HepG2 (cell line): ENCODE data around the gene TMEM11. TPM values are rescaled to one million over a fixed set of nuclear protein-coding genes. Genes with fewer than 3 reads are reported as not detected.

Source experiments
- ATAC-seq: fragments of 200-7000 bp; cut with Tn5 transposase; 3 replicates; pipeline ENCODE4 v1.9.1; 2020; ENCODE audit warnings: mild to moderate bottlenecking, moderate library complexity
- BruUV-seq: library from RNA; stranded (reverse); fragments of 400-500 nt; replicated peaks from 2 replicates; lab custom pipeline; 2021; lab: Mats Ljungman, UMichigan
- CTCF ChIA-PET: fragments of 300-600 bp; formaldehyde crosslinking; extraction: SDS; loops from one replicate; lab custom pipeline; 2021; ENCODE audit warnings: low total read pairs, inconsistent platforms, low intra/inter-chr PET ratio; lab: Yijun Ruan, JAX
- POLR2A ChIA-PET: fragments of 350-600 bp; sonication (Branson Sonifier 250); formaldehyde crosslinking; loops from one replicate; lab custom pipeline; 2020; ENCODE audit warnings: antibody characterized with exemption, inconsistent platforms; lab: Yijun Ruan, JAX
- DNase-seq: peaks from one replicate; pipeline ENCODE4 v3.0.0-alpha.2; 2015; ENCODE audit warnings: low spot score
- FAIRE-seq: peaks from 3 replicates; lab custom pipeline; 2011; peaks lifted over from hg19 to GRCh38; lab: Jason Lieb, UNC
- H2AFZ ChIP-seq: one replicate; pipeline ENCODE4 v1.6.1; 2011; ENCODE audit warnings: low read length, inconsistent platforms
- H3K27ac ChIP-seq: fragments of 300-600 bp; 3 replicates; pipeline ENCODE4 v1.8.0; 2011; ENCODE audit warnings: mixed run types, mild to moderate bottlenecking, mixed read lengths, low read length, inconsistent platforms; ENCODE audit not compliant: insufficient read depth; ENCODE audit errors: extremely low read length
- H3K27me3 ChIP-seq, 2 experiments: fragments of 200-600 bp in 1 of 2; 2 replicates in 1 of 2; 3 replicates in 1 of 2; pipeline versions ENCODE4 v1.6.0 to v1.8.0; 2011; ENCODE audit warnings: low read length in 2 of 2, mild to moderate bottlenecking in 2 of 2, moderate library complexity in 2 of 2, inconsistent platforms in 1 of 2; ENCODE audit not compliant: insufficient read depth in 2 of 2, control insufficient read depth in 1 of 2
- H3K36me3 ChIP-seq, 2 experiments: fragments of 200-600 bp in 1 of 2; replicated peaks in 1 of 2; 2 replicates in 1 of 2; 3 replicates in 1 of 2; pipeline versions ENCODE4 v1.5.1 to v1.8.0; 2011; ENCODE audit warnings: low read length in 2 of 2, inconsistent platforms in 1 of 2; ENCODE audit not compliant: insufficient read depth in 2 of 2, control insufficient read depth in 1 of 2
- H3K4me1 ChIP-seq: 2 replicates; pipeline ENCODE4 v1.5.1; 2012; ENCODE audit warnings: low read length, inconsistent platforms; ENCODE audit not compliant: insufficient read depth
- H3K4me2 ChIP-seq: 2 replicates; pipeline ENCODE4 v1.6.0; 2011; ENCODE audit warnings: low read depth, low read length, inconsistent platforms
- H3K4me3 ChIP-seq, 3 experiments: fragments of 200-600 bp in 1 of 3; sonication (generic), shearing (Covaris generic) in 1 of 3; replicated peaks in 1 of 3; 2 replicates each; pipeline ENCODE4 v1.5.1; 2011 to 2016; ENCODE audit warnings: low read length in 3 of 3, inconsistent platforms in 2 of 3, low read depth in 2 of 3, mild to moderate bottlenecking in 2 of 3, control low read depth in 1 of 3, mixed read lengths in 1 of 3; ENCODE audit not compliant: insufficient read depth in 1 of 3
- H3K79me2 ChIP-seq: one replicate; pipeline ENCODE4 v1.6.1; 2011; ENCODE audit warnings: low read length, inconsistent platforms; ENCODE audit not compliant: insufficient read depth
- H3K9ac ChIP-seq: 2 replicates; pipeline ENCODE4 v1.6.0; 2011; ENCODE audit warnings: mild to moderate bottlenecking, low read depth, low read length, inconsistent platforms; ENCODE audit not compliant: insufficient read depth
- H3K9me3 ChIP-seq: 2 replicates; pipeline ENCODE4 v1.5.1; 2012; ENCODE audit warnings: mild to moderate bottlenecking, low read length
- H4K20me1 ChIP-seq: 2 replicates; pipeline ENCODE4 v1.6.0; 2011; ENCODE audit warnings: inconsistent platforms, mild to moderate bottlenecking, low read length, moderate library complexity; ENCODE audit not compliant: insufficient read depth
- FIP1L1 ChIP-seq: fragments of 200-400 bp; formaldehyde crosslinking; IDR thresholded peaks from 2 replicates; pipeline ENCODE4 v1.6.1; 2018; ENCODE audit warnings: low read depth, mild to moderate bottlenecking, low read length, moderate library complexity, borderline replicate concordance; ENCODE audit not compliant: insufficient read depth
- FOXP4 ChIP-seq: sonication (generic); formaldehyde crosslinking; IDR thresholded peaks from 2 replicates; pipeline ENCODE4 v1.4.0; 2020; ENCODE audit warnings: missing genetic modification reagents
- RFX5 ChIP-seq: IDR thresholded peaks from 2 replicates; pipeline ENCODE4 v1.6.1; 2011; ENCODE audit warnings: low read depth, low read length, improper control_type of control experiment
- SMAD3 ChIP-seq: sonication (generic); formaldehyde crosslinking; IDR thresholded peaks from 2 replicates; pipeline ENCODE4 v1.4.0; 2020; ENCODE audit warnings: missing genetic modification reagents
- ZBTB21 ChIP-seq: sonication (generic); formaldehyde crosslinking; IDR thresholded peaks from 2 replicates; pipeline ENCODE4 v1.4.0; 2020; ENCODE audit warnings: missing genetic modification reagents
- ZC3H13 ChIP-seq: sonication (generic); formaldehyde crosslinking; IDR thresholded peaks from 2 replicates; pipeline ENCODE4 v1.8.1; 2023; ENCODE audit warnings: mild to moderate bottlenecking, missing genetic modification reagents, moderate library complexity
- ZNF253 ChIP-seq: sonication (generic); formaldehyde crosslinking; IDR thresholded peaks from 2 replicates; pipeline ENCODE4 v1.8.0; 2022; ENCODE audit warnings: mild to moderate bottlenecking, missing genetic modification reagents, borderline replicate concordance
- ZNF839 ChIP-seq: sonication (generic); formaldehyde crosslinking; IDR thresholded peaks from 2 replicates; pipeline ENCODE4 v1.4.0; 2020; ENCODE audit warnings: missing genetic modification reagents, mild to moderate bottlenecking, borderline replicate concordance
- WGBS: methylation state at CpG from one replicate; pipeline ENCODE4 v1.1.6; 2017; ENCODE audit warnings: low lambda C conversion rate; 5-methylcytosine and 5-hydroxymethylcytosine counted together
- in situ Hi-C: cut with HindIII; loops from 2 replicates; pipeline ENCODE4 v1.10.0; 2017; ENCODE audit warnings: low pct_unique_long_range_greater_than_20kb; ENCODE audit not compliant: extremely low pct_ligation_motif_present
- intact Hi-C: fragments of 100-400 bp; cut with micrococcal nuclease; formaldehyde crosslinking; loops from one replicate; pipeline ENCODE4 v1.10.0; 2022; ENCODE audit not compliant: unreplicated experiment
- polyA plus RNA-seq, 8 experiments: library from polyadenylated mRNA; depleted of rRNA in 3 of 8; stranded (reverse) in 7 of 8; unstranded in 1 of 8; fragments of >200 nt; fragmentation: Illumina TruSeq in 4 of 8; extraction: Trizol in 4 of 8; gene quantifications; 2 replicates each; pipeline versions ENCODE4 v1.2.1 to v1.2.3, GENCODE V29; 2011 to 2016; ENCODE audit warnings: low read depth in 4 of 8, missing spikeins in 1 of 8, mixed read lengths in 1 of 8; ENCODE audit not compliant: insufficient read depth in 1 of 8
- total RNA-seq, 5 experiments: library from RNA; depleted of rRNA; stranded (reverse); fragments of >200 nt; fragmentation: Illumina TruSeq; extraction: Trizol; gene quantifications; 2 replicates each; pipeline ENCODE4 v1.2.3, GENCODE V29; 2016; ENCODE audit warnings: low read depth in 1 of 5
- TF ChIP-seq, protein P1 (sequence below): sonication (generic); formaldehyde crosslinking; IDR thresholded peaks from 2 replicates; pipeline ENCODE4 v1.4.0; 2020; ENCODE audit warnings: mild to moderate bottlenecking, missing genetic modification reagents
- TF ChIP-seq, protein P2 (sequence below): sonication (generic); formaldehyde crosslinking; IDR thresholded peaks from 2 replicates; pipeline ENCODE4 v1.4.0; 2020; ENCODE audit warnings: missing genetic modification reagents

TMEM11 gene
- total and polyA plus RNA-seq, 2 of the 13 experiments (the other 11 are each of a cell fraction or from before 2014, with no cell fraction given): 18.7 to 35.0 TPM

- CTCF ChIA-PET: no interaction called here
- H3K36me3 ChIP-seq: no peaks in the 10 kb centered on the region
- no peak overlapping the region for H3K4me3 ChIP-seq
These were observed 56.2 kb downstream of the TMEM11 start for GRCh38 chr17:21157586-21158370.

More at GRCh38 chr17:21157586-21158370, 56.2 kb downstream of the TMEM11 start:
- H3K27me3 ChIP-seq: no peaks in the 10 kb centered on the region
- FAIRE-seq (no peak), ATAC-seq (no peak), DNase-seq (no peak)
- POLR2A ChIA-PET: no interaction called here
- no peak overlapping the region for H3K4me2 ChIP-seq
- no peak overlapping the region for H3K27ac ChIP-seq
- no peaks in the 10 kb centered on the region for H3K9me3 ChIP-seq
- no peak overlapping the region for H2AFZ ChIP-seq
- no peak overlapping the region for H3K9ac ChIP-seq
- TF ChIP-seq, protein P1, sequence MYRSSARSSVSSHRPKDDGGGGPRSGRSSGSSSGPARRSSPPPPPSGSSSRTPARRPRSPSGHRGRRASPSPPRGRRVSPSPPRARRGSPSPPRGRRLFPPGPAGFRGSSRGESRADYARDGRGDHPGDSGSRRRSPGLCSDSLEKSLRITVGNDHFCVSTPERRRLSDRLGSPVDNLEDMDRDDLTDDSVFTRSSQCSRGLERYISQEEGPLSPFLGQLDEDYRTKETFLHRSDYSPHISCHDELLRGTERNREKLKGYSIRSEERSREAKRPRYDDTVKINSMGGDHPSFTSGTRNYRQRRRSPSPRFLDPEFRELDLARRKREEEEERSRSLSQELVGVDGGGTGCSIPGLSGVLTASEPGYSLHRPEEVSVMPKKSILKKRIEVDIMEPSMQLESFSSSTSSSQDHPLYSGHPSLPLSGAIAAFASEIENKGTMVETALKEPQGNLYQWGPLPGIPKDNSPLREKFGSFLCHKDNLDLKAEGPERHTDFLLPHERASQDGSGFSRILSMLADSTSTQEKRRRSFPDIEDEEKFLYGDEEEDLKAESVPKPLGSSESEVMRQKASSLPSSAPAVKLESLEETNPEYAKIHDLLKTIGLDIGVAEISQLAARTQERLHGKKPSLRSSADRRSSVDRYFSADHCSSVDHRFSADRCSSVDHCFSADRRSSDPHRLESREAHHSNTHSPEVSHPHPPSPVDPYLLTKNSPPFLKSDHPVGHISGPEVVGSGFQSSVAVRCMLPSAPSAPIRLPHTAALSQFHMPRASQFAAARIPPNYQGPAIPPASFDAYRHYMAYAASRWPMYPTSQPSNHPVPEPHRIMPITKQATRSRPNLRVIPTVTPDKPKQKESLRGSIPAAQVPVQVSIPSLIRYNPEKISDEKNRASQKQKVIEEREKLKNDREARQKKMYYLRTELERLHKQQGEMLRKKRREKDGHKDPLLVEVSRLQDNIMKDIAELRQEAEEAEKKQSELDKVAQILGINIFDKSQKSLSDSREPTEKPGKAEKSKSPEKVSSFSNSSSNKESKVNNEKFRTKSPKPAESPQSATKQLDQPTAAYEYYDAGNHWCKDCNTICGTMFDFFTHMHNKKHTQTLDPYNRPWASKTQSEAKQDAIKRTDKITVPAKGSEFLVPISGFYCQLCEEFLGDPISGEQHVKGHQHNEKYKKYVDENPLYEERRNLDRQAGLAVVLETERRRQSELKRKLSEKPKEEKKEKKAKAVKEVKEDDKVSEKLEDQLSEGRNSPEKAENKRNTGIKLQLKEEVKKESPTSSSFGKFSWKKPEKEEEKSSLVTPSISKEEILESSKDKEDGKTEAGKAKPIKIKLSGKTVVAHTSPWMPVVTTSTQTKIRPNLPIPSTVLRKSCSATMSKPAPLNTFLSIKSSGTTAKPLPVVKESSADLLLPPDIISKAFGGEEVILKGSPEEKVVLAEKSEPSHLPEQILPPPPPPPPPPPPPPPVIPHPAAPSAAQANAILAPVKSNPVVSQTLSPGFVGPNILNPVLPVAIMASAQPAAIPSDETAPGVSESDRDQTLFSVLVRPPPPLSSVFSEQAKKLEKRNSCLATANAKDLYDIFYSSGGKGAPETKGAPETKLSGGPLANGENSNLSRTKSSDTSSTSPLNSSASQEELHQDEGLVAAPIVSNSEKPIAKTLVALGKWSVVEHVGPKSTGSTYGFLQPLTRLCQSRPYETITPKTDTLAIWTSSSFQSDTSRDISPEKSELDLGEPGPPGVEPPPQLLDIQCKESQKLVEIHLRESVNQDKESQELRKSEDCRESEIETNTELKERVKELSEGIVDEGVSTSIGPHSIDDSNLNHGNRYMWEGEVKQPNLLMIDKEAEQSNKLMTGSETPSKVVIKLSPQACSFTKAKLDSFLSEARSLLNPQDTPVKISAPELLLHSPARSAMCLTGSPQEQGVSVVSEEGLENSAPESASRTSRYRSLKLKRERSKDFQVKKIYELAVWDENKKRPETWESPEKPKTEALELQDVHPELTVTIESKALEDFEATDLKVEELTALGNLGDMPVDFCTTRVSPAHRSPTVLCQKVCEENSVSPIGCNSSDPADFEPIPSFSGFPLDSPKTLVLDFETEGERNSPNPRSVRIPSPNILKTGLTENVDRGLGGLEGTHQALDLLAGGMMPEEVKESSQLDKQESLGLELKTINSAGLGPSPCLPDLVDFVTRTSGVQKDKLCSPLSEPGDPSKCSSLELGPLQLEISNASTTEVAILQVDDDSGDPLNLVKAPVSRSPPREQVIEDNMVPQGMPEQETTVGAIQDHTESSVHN (CRISPR knock-in tag): no peak
- TF ChIP-seq, protein P2, sequence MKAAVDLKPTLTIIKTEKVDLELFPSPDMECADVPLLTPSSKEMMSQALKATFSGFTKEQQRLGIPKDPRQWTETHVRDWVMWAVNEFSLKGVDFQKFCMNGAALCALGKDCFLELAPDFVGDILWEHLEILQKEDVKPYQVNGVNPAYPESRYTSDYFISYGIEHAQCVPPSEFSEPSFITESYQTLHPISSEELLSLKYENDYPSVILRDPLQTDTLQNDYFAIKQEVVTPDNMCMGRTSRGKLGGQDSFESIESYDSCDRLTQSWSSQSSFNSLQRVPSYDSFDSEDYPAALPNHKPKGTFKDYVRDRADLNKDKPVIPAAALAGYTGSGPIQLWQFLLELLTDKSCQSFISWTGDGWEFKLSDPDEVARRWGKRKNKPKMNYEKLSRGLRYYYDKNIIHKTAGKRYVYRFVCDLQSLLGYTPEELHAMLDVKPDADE (CRISPR knock-in tag): no peak
- TF ChIP-seq ZC3H13 (CRISPR knock-in tag) (no peak), ZBTB21 (CRISPR knock-in tag) (no peak), FIP1L1 (no peak), ZNF253 (CRISPR knock-in tag) (no peak), SMAD3 (CRISPR knock-in tag) (no peak), FOXP4 (no peak), RFX5 (no peak), ZNF839 (CRISPR knock-in tag) (no peak)
- no TSS peak for BruUV-seq
- intact Hi-C loops: no loop called here
- H3K4me1 ChIP-seq: peaks cover 12% of the 10 kb centered on the region
- in situ Hi-C loops: no loop called here
- WGBS: 100% methylated on average over 1 of the region's 1 CpG
- no peaks in the 10 kb centered on the region for H3K79me2 ChIP-seq
- no peaks in the 10 kb centered on the region for H4K20me1 ChIP-seq
